HAP-1 (cell line): ENCODE measurements around the gene AKT1.

Experiments
- DNase-seq, 2 experiments: peaks; one replicate each; pipeline ENCODE4 v3.0.0-alpha.2; 2016 to 2020; ENCODE audit warnings: low spot score in 2 of 2
- H3K27me3 ChIP-seq: fragments of 250-450 bp; sonication (Bioruptor Pico); 2 replicates; pipeline ENCODE4 v1.5.1; 2020; ENCODE audit warnings: low read depth, mild to moderate bottlenecking, moderate library complexity
- H3K36me3 ChIP-seq: fragments of 250-450 bp; sonication (Bioruptor Pico); replicated peaks from 2 replicates; pipeline ENCODE4 v1.5.1; 2020; ENCODE audit warnings: mild to moderate bottlenecking
- H3K4me1 ChIP-seq: fragments of 250-450 bp; sonication (Bioruptor Pico); 2 replicates; pipeline ENCODE4 v1.5.1; 2020; ENCODE audit warnings: mild to moderate bottlenecking
- H3K4me3 ChIP-seq: fragments of 250-450 bp; sonication (Bioruptor Pico); 2 replicates; pipeline ENCODE4 v1.5.1; 2020; ENCODE audit warnings: mild to moderate bottlenecking, moderate library complexity
- H3K9me3 ChIP-seq: fragments of 250-450 bp; sonication (Bioruptor Pico); 2 replicates; pipeline ENCODE4 v1.5.1; 2020; ENCODE audit warnings: mild to moderate bottlenecking, moderate library complexity
- in situ Hi-C: fragments of 300-500 bp; cut with MboI; formaldehyde crosslinking; loops from 3 replicates; pipeline ENCODE4 v1.14.3; 2020; ENCODE audit warnings: low sequenced_read_pairs, inconsistent platforms, mixed read lengths

AKT1 gene

GRCh38 chr14:104750056-104750752 is 45.3 kb downstream of the AKT1 start:
- no peak overlapping the region for H3K4me3 ChIP-seq
- H3K4me1 ChIP-seq: peaks cover 16% of the 10 kb centered on the region
- in situ Hi-C loops: no loop called here
- no peaks in the 10 kb centered on the region; the same call in 1 of the 2 replicates for H3K9me3 ChIP-seq
- no peaks in the 10 kb centered on the region for H3K27me3 ChIP-seq
- H3K36me3 ChIP-seq: peaks cover 12% of the 10 kb centered on the region
- no peak for DNase-seq

GRCh38 chr14:104749111-104749649 is 46.4 kb downstream of the AKT1 start:
- Histone ChIP-seq H3K36me3 (peaks cover 4% of the 10 kb centered on the region), H3K4me1 (peaks cover 10% of the 10 kb centered on the region), H3K4me3 (no peak overlapping the region), H3K9me3 (no peaks in the 10 kb centered on the region; the same call in 1 of the 2 replicates), H3K27me3 (no peaks in the 10 kb centered on the region)
- DNase-seq: no peak
- in situ Hi-C loops: no loop called here

GRCh38 chr14:104747876-104748275 is 47.7 kb downstream of the AKT1 start:
- Histone ChIP-seq H3K36me3 (no peaks in the 10 kb centered on the region), H3K4me3 (no peak overlapping the region), H3K9me3 (no peaks in the 10 kb centered on the region; the same call in 1 of the 2 replicates), H3K4me1 (peaks cover 6% of the 10 kb centered on the region), H3K27me3 (no peaks in the 10 kb centered on the region)
- DNase-seq: no peak
- in situ Hi-C loops: no loop called here

- no peak for DNase-seq
- Histone ChIP-seq H3K36me3 (no peaks in the 10 kb centered on the region), H3K9me3 (no peaks in the 10 kb centered on the region; the same call in 1 of the 2 replicates), H3K4me3 (no peak overlapping the region), H3K27me3 (no peaks in the 10 kb centered on the region), H3K4me1 (peaks cover 3% of the 10 kb centered on the region)
- in situ Hi-C loops: no loop called here
Observed at GRCh38 chr14:104746934-104747481, 48.5 kb downstream of the AKT1 start.

- Histone ChIP-seq H3K36me3 (no peaks in the 10 kb centered on the region), H3K27me3 (no peaks in the 10 kb centered on the region), H3K4me1 (no peaks in the 10 kb centered on the region), H3K4me3 (no peak overlapping the region), H3K9me3 (no peaks in the 10 kb centered on the region; the same call in 1 of the 2 replicates)
- in situ Hi-C loops: no loop called here
- no peak for DNase-seq
Observed at GRCh38 chr14:104746071-104746545, 49.4 kb downstream of the AKT1 start.

- Histone ChIP-seq H3K4me1 (no peaks in the 10 kb centered on the region), H3K9me3 (no peaks in the 10 kb centered on the region; the same call in 1 of the 2 replicates), H3K4me3 (no peak overlapping the region), H3K27me3 (no peaks in the 10 kb centered on the region), H3K36me3 (no peaks in the 10 kb centered on the region)
- no peak for DNase-seq
- in situ Hi-C loops: no loop called here
Observed at GRCh38 chr14:104745431-104745830, 50.1 kb downstream of the AKT1 start.

- Histone ChIP-seq H3K27me3 (no peaks in the 10 kb centered on the region), H3K36me3 (no peaks in the 10 kb centered on the region), H3K9me3 (no peaks in the 10 kb centered on the region), H3K4me3 (no peak overlapping the region), H3K4me1 (no peaks in the 10 kb centered on the region)
- in situ Hi-C loops: no loop called here
- no peak for DNase-seq
Observed at GRCh38 chr14:104744484-104744883, 51.1 kb downstream of the AKT1 start.

- no peaks in the 10 kb centered on the region for H3K36me3 ChIP-seq
- DNase-seq: no peak
- H3K9me3 ChIP-seq: no peaks in the 10 kb centered on the region
- H3K27me3 ChIP-seq: no peaks in the 10 kb centered on the region
- no peak overlapping the region for H3K4me3 ChIP-seq
- H3K4me1 ChIP-seq: no peaks in the 10 kb centered on the region
- in situ Hi-C loops: no loop called here
Observed at GRCh38 chr14:104743461-104744380, 51.8 kb downstream of the AKT1 start.

GRCh38 chr14:104742586-104743455 is 52.7 kb downstream of the AKT1 start:
- no peaks in the 10 kb centered on the region for H3K27me3 ChIP-seq
- no peak overlapping the region for H3K4me3 ChIP-seq
- H3K4me1 ChIP-seq: no peaks in the 10 kb centered on the region
- H3K36me3 ChIP-seq: no peaks in the 10 kb centered on the region
- in situ Hi-C loops: no loop called here
- H3K9me3 ChIP-seq: no peaks in the 10 kb centered on the region
- DNase-seq: no peak

GRCh38 chr14:104741803-104742251 is 53.7 kb downstream of the AKT1 start:
- no peaks in the 10 kb centered on the region for H3K9me3 ChIP-seq
- H3K36me3 ChIP-seq: no peaks in the 10 kb centered on the region
- H3K27me3 ChIP-seq: no peaks in the 10 kb centered on the region
- no peak for DNase-seq
- no peak overlapping the region for H3K4me3 ChIP-seq
- no peaks in the 10 kb centered on the region for H3K4me1 ChIP-seq
- in situ Hi-C loops: no loop called here

GRCh38 chr14:104741108-104741802 is 54.3 kb downstream of the AKT1 start:
- no peaks in the 10 kb centered on the region for H3K27me3 ChIP-seq
- no peaks in the 10 kb centered on the region for H3K36me3 ChIP-seq
- in situ Hi-C loops: no loop called here
- H3K9me3 ChIP-seq: no peaks in the 10 kb centered on the region
- no peaks in the 10 kb centered on the region for H3K4me1 ChIP-seq
- H3K4me3 ChIP-seq: no peak overlapping the region
- DNase-seq: no peak
